ENCODE data around the gene TOP1. TPM values are rescaled to one million over a fixed set of nuclear protein-coding genes. Genes with fewer than 3 reads are reported as not detected.

Gene TOP1
- total RNA-seq, 1 experiment from 2014 or later: 125 TPM

GRCh38 chr20:41081276-41081814 is 52.7 kb downstream of the TOP1 start:
- POLR2A ChIA-PET (ENCODE audit: low non-redundant PET): no interaction called here
- TF ChIP-seq EZH2 (IDR thresholded peaks at IDR 0.05; ENCODE audit: borderline replicate concordance, low read depth, low read length, poor library complexity, severe bottlenecking) (no peak), CTCF (conservative IDR thresholded peaks at IDR 0.05; ENCODE audit: low read depth, low read length) (no peak)
- Histone ChIP-seq H3K9me3 (ENCODE audit: low read depth, low read length, poor library complexity, severe bottlenecking) (no peaks in the 10 kb centered on the region), H3K4me1 (ENCODE audit: insufficient read depth, low read length, poor library complexity, severe bottlenecking) (peaks cover 10% of the 10 kb centered on the region), H3K27ac (ENCODE audit: low read depth, low read length, poor library complexity, severe bottlenecking) (no peak overlapping the region), H3K27me3 (replicated peaks; ENCODE audit: insufficient read depth, low read depth, low read length, poor library complexity) (no peaks in the 10 kb centered on the region), H3K4me3 (ENCODE audit: low read depth, low read length, poor library complexity, severe bottlenecking) (no peak overlapping the region), H3K36me3 (ENCODE audit: insufficient read depth, low read length, poor library complexity, severe bottlenecking) (peaks cover 81% of the 10 kb centered on the region)
- BruUV-seq (replicated peaks): no TSS peak
- CTCF ChIA-PET: interaction anchor here (1.1 kb wide), 1 partner anchor 98 kb away, joined by 3 read pairs; no protein-coding TSS in a partner anchor
- no peak for DNase-seq (ENCODE audit: low spot score)
- intact Hi-C loops (cut with micrococcal nuclease; ENCODE audit: unreplicated experiment): no loop called here

- TF ChIP-seq EZH2 (IDR thresholded peaks at IDR 0.05; ENCODE audit: borderline replicate concordance, low read depth, low read length, poor library complexity, severe bottlenecking): no peak
- TF ChIP-seq CTCF (conservative IDR thresholded peaks at IDR 0.05; ENCODE audit: low read depth, low read length): no peak
- Histone ChIP-seq H3K4me1 (ENCODE audit: insufficient read depth, low read length, poor library complexity, severe bottlenecking) (peaks cover 13% of the 10 kb centered on the region), H3K27ac (ENCODE audit: low read depth, low read length, poor library complexity, severe bottlenecking) (no peak overlapping the region), H3K9me3 (ENCODE audit: low read depth, low read length, poor library complexity, severe bottlenecking) (no peaks in the 10 kb centered on the region), H3K27me3 (replicated peaks; ENCODE audit: insufficient read depth, low read depth, low read length, poor library complexity) (no peaks in the 10 kb centered on the region), H3K36me3 (ENCODE audit: insufficient read depth, low read length, poor library complexity, severe bottlenecking) (peaks cover 76% of the 10 kb centered on the region), H3K4me3 (ENCODE audit: low read depth, low read length, poor library complexity, severe bottlenecking) (no peak overlapping the region)
- POLR2A ChIA-PET (ENCODE audit: low non-redundant PET): no interaction called here
- intact Hi-C loops (cut with micrococcal nuclease; ENCODE audit: unreplicated experiment): no loop called here
- no peak for DNase-seq (ENCODE audit: low spot score)
- no TSS peak for BruUV-seq (replicated peaks)
- CTCF ChIA-PET: interaction anchor here (1.1 kb wide), 1 partner anchor 99 kb away, joined by 3 read pairs; no protein-coding TSS in a partner anchor
Measured at GRCh38 chr20:41082306-41082705, 53.7 kb downstream of the TOP1 start.

GRCh38 chr20:41085606-41086005 is 57.0 kb downstream of the TOP1 start:
- peaks cover 67% of the 10 kb centered on the region for H3K36me3 ChIP-seq (ENCODE audit: insufficient read depth, low read length, poor library complexity, severe bottlenecking)
- ChIA-PET CTCF (no interaction called here), POLR2A (ENCODE audit: low non-redundant PET) (no interaction called here)
- intact Hi-C loops (cut with micrococcal nuclease; ENCODE audit: unreplicated experiment): no loop called here
- no peak overlapping the region for H3K4me3 ChIP-seq (ENCODE audit: low read depth, low read length, poor library complexity, severe bottlenecking)
- H3K27me3 ChIP-seq (replicated peaks; ENCODE audit: insufficient read depth, low read depth, low read length, poor library complexity): no peaks in the 10 kb centered on the region
- DNase-seq (ENCODE audit: low spot score): no peak
- BruUV-seq (replicated peaks): no TSS peak
- TF ChIP-seq EZH2 (IDR thresholded peaks at IDR 0.05; ENCODE audit: borderline replicate concordance, low read depth, low read length, poor library complexity, severe bottlenecking) (no peak), CTCF (conservative IDR thresholded peaks at IDR 0.05; ENCODE audit: low read depth, low read length) (no peak)
- H3K27ac ChIP-seq (ENCODE audit: low read depth, low read length, poor library complexity, severe bottlenecking): no peak overlapping the region
- H3K4me1 ChIP-seq (ENCODE audit: insufficient read depth, low read length, poor library complexity, severe bottlenecking): peaks cover 3% of the 10 kb centered on the region
- no peaks in the 10 kb centered on the region for H3K9me3 ChIP-seq (ENCODE audit: low read depth, low read length, poor library complexity, severe bottlenecking)
